ENCODE data around the gene WDR3.

WDR3 gene

DNA sequence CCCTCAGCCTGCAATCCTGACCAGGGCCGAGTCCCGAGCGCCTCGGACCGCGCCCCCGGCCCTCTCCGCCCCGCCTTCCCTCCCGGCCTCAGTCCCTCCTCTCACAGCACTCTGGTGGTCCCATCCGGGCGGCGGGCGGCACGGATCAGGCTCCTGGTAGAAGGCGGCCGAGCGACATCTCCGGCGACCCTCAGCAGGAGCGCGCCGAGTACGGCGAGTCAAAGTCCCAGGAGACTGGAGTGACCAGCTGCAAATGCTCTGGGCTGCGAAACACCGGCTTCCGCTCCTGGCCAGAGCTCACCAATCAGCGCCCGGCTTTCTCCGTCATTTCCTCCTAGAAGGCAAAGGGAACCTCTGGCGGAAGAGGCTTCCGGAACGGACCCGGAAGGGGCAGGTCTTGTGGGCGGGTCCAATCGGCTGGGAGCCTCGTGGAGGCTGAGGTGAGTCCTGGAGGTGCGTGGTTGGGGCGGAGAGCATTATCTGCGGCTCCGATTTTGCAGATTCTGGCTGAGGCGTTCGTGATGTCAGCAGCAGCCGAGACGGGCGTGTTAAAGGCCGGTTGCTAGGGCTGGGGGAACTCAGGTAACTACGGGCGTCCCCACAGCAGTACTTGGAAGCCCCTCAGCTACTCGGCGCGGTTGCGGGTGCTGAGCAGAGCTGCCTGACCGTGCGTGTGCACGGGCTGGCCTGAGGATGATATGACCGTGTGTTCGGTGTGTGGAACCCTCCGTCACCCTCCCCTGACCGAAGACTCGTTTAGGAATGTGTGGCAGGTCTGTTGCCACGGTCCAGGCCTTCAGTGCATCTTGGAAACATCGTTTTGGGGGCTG lies at the start of gene WDR3, which contains the start of gene GDAP2:
TSS of gene WDR3 (plus strand) at position 397 of the 830 bp plus-strand sequence. CDS start 3,581 bp downstream, outside the sequence.
TSS of gene GDAP2 (minus strand) at position 279 of the 830 bp plus-strand sequence. CDS start 9,264 bp downstream, outside the sequence.
- TF ChIP-seq, protein P1, sequence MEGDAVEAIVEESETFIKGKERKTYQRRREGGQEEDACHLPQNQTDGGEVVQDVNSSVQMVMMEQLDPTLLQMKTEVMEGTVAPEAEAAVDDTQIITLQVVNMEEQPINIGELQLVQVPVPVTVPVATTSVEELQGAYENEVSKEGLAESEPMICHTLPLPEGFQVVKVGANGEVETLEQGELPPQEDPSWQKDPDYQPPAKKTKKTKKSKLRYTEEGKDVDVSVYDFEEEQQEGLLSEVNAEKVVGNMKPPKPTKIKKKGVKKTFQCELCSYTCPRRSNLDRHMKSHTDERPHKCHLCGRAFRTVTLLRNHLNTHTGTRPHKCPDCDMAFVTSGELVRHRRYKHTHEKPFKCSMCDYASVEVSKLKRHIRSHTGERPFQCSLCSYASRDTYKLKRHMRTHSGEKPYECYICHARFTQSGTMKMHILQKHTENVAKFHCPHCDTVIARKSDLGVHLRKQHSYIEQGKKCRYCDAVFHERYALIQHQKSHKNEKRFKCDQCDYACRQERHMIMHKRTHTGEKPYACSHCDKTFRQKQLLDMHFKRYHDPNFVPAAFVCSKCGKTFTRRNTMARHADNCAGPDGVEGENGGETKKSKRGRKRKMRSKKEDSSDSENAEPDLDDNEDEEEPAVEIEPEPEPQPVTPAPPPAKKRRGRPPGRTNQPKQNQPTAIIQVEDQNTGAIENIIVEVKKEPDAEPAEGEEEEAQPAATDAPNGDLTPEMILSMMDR (IDR thresholded peaks at IDR 0.05; ENCODE audit: insufficient read depth, low read length, poor library complexity, severe bottlenecking) = no peak
- H3K27me3 ChIP-seq (replicated peaks; ENCODE audit: control insufficient read depth, insufficient read depth, low read length) = no peaks in the 10 kb centered on the region
- peak within 1 kb of the TSS; percentile 99 for H3K4me3 ChIP-seq (replicated peaks; ENCODE audit: low read depth, low read length)
- DNase-seq (ENCODE audit: extremely low read depth, insufficient read length) = peak; percentile 93
- H3K36me3 ChIP-seq (ENCODE audit: control insufficient read depth, insufficient read depth, low read length) = no peaks in the 10 kb centered on the region

DNA sequence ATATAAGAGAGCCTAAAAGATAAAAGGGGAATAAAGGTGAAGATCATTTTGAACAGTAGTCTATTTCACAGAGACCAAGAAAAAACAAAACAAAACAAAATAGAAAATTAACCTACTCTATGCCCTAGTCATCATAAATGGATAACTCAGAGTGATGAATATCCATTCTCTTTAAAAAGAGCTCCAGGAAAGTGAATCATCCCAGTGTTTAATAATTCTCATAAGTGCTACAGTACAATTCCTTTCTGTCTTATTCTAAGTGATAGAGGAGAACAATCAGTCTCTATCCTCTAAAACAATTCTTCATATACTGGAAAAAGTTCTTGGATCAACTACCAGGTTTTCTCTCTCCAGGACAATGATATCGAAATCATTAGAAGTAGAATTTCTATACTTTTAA lies 45.9 kb upstream of the WDR3 start:
- Histone ChIP-seq H3K36me3 (ENCODE audit: control insufficient read depth, insufficient read depth, low read length) (peaks cover 2% of the 10 kb centered on the region), H3K4me3 (replicated peaks; ENCODE audit: low read depth, low read length) (no peak overlapping the region), H3K27me3 (replicated peaks; ENCODE audit: control insufficient read depth, insufficient read depth, low read length) (no peaks in the 10 kb centered on the region)
- no peak for DNase-seq (ENCODE audit: extremely low read depth, insufficient read length)
- TF ChIP-seq, protein P1 (IDR thresholded peaks at IDR 0.05; ENCODE audit: insufficient read depth, low read length, poor library complexity, severe bottlenecking) = no peak

DNA sequence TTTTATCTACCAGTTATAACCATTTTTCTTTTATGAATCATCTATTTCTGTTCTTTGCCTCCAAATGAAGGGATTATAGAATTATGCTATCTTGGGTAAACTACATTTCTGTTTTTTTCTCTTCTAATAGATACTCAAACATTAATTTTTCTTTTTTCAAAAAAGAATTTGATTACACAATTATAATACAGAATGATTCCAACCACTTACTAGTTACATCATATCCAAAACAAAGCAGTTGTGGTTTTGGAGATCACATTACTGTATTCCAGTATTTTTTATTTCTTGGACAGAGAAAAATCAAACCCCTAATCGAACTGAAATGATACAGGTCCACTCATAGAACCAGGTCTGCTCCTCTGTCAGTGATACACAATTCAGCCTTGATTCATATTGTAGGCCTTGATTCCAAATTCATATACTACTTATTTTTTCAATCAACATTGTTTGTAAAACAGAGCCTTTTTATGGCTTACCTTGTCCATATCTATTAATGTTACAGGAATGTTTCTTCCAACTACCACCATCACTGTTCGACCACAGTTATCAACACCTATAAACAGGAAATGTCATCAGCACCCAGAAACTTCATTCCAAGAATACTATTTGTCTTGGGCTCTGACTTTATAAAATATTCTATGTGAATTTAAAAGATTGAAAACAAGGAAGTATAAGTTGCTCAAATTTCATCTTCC lies 43.3 kb upstream of the WDR3 start:
- no peak for DNase-seq (ENCODE audit: extremely low read depth, insufficient read length)
- no peak overlapping the region for H3K4me3 ChIP-seq (replicated peaks; ENCODE audit: low read depth, low read length)
- peaks cover 2% of the 10 kb centered on the region for H3K36me3 ChIP-seq (ENCODE audit: control insufficient read depth, insufficient read depth, low read length)
- TF ChIP-seq, protein P1 (IDR thresholded peaks at IDR 0.05; ENCODE audit: insufficient read depth, low read length, poor library complexity, severe bottlenecking) = no peak
- H3K27me3 ChIP-seq (replicated peaks; ENCODE audit: control insufficient read depth, insufficient read depth, low read length) = no peaks in the 10 kb centered on the region

DNA sequence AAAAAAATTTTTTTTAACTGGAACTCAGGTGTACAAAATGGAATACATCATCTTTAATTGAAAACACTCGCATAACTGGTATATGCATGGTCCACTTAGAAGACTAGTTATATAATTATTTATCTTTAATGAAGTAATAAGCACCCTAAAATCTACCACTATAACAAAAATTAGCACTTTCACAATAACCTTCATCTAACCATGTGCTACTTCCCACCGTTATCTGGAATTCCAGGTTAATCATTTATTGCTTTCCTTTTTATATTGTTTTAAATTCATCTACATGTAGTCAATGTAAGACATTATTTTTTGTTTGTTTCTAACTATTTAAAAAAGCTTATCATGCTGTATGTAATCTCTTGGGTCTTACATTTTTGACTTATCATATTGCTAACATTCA lies 39.1 kb upstream of the WDR3 start:
- Histone ChIP-seq H3K27me3 (replicated peaks; ENCODE audit: control insufficient read depth, insufficient read depth, low read length) (no peaks in the 10 kb centered on the region), H3K36me3 (ENCODE audit: control insufficient read depth, insufficient read depth, low read length) (no peaks in the 10 kb centered on the region), H3K4me3 (replicated peaks; ENCODE audit: low read depth, low read length) (no peak overlapping the region)
- TF ChIP-seq, protein P1 (IDR thresholded peaks at IDR 0.05; ENCODE audit: insufficient read depth, low read length, poor library complexity, severe bottlenecking) = no peak
- DNase-seq (ENCODE audit: extremely low read depth, insufficient read length) = no peak

DNA sequence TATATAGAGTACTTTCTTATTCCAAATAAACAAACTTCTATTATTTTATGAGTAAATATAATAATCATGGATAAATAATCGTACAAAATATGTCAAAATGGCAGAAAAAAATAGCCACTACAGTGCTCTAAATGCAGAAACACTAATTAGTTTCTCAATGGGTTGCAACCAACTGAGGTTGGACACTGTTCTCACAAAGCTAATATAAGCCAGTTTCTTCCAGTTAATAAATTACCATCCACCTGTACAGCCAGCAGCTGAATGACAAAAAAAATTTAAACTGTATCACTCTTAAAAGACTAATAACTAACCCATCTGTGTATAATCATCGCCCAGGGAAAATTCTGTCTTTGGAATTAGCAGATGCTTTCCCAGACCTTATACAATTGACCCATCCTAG lies 37.0 kb upstream of the WDR3 start:
- H3K36me3 ChIP-seq (ENCODE audit: control insufficient read depth, insufficient read depth, low read length) = peaks cover 2% of the 10 kb centered on the region
- H3K27me3 ChIP-seq (replicated peaks; ENCODE audit: control insufficient read depth, insufficient read depth, low read length) = no peaks in the 10 kb centered on the region
- TF ChIP-seq, protein P1 (IDR thresholded peaks at IDR 0.05; ENCODE audit: insufficient read depth, low read length, poor library complexity, severe bottlenecking) = no peak
- no peak for DNase-seq (ENCODE audit: extremely low read depth, insufficient read length)
- H3K4me3 ChIP-seq (replicated peaks; ENCODE audit: low read depth, low read length) = no peak overlapping the region

Data from GM06990 (cell line).